IMR-90 (cell line): Measurements from ENCODE around the gene ZBTB47. TPM values are rescaled to one million over a fixed set of nuclear protein-coding genes. Genes with fewer than 3 reads are reported as not detected.
A peak's percentile ranks its signal among the peaks of the same experiment; 100 is the strongest.

ENCODE experiments used
- ATAC-seq: fragments of 200-7000 bp; cut with Tn5 transposase; 2 replicates; pipeline ENCODE4 v1.9.1; 2020; ENCODE audit warnings: low read depth, mild to moderate bottlenecking, moderate library complexity
- BruUV-seq: library from RNA; stranded (reverse); fragments of 400-500 nt; replicated peaks from 2 replicates; lab custom pipeline; 2021; lab: Mats Ljungman, UMichigan
- CTCF ChIA-PET: fragments of 300-600 bp; formaldehyde crosslinking; extraction: SDS; loops from one replicate; lab custom pipeline; 2021; ENCODE audit warnings: antibody characterized with exemption; lab: Yijun Ruan, JAX
- POLR2A ChIA-PET: fragments of 300-600 bp; sonication (Branson Sonifier 250); formaldehyde crosslinking; loops from one replicate; lab custom pipeline; 2022; ENCODE audit warnings: antibody characterized with exemption; ENCODE audit not compliant: unreplicated experiment; lab: Charles Lee
- DNase-seq: peaks from one replicate; pipeline ENCODE4 v3.0.0; 2013
- H2AFZ ChIP-seq: replicated peaks from 2 replicates; pipeline ENCODE3; 2013; ENCODE audit warnings: low read length, mild to moderate bottlenecking; ENCODE audit not compliant: poor library complexity
- H2AK5ac ChIP-seq: 2 replicates; pipeline ENCODE4 v1.6.1; 2013; ENCODE audit warnings: low read depth, low read length, inconsistent platforms
- H2AK9ac ChIP-seq: replicated peaks from 2 replicates; pipeline ENCODE3; 2013; ENCODE audit warnings: mild to moderate bottlenecking, low read depth, low read length, moderate library complexity; ENCODE audit not compliant: poor library complexity
- H2BK120ac ChIP-seq: 2 replicates; pipeline ENCODE4 v1.6.1; 2013; ENCODE audit warnings: low read depth, low read length, inconsistent platforms
- H2BK15ac ChIP-seq: 3 replicates; pipeline ENCODE4 v1.6.1; 2013; ENCODE audit warnings: low read depth, low read length, inconsistent platforms
- H2BK20ac ChIP-seq: 2 replicates; pipeline ENCODE4 v1.6.1; 2013; ENCODE audit warnings: low read depth, mild to moderate bottlenecking, inconsistent platforms, low read length, moderate library complexity
- H2BK5ac ChIP-seq: 2 replicates; pipeline ENCODE4 v1.6.1; 2013; ENCODE audit warnings: mild to moderate bottlenecking, low read depth, low read length, inconsistent platforms; ENCODE audit not compliant: poor library complexity, severe bottlenecking
- H3K14ac ChIP-seq: replicated peaks from 2 replicates; pipeline ENCODE4 v1.6.1; 2013; ENCODE audit warnings: low read depth, low read length, inconsistent platforms
- H3K18ac ChIP-seq: 2 replicates; pipeline ENCODE4 v1.6.1; 2013; ENCODE audit warnings: low read depth, low read length, control low read depth
- H3K23ac ChIP-seq: 2 replicates; pipeline ENCODE4 v1.6.1; 2013; ENCODE audit warnings: low read depth, low read length, inconsistent platforms
- H3K27ac ChIP-seq: 2 replicates; pipeline ENCODE4 v1.5.1; 2013; ENCODE audit warnings: mild to moderate bottlenecking, control low read depth, low read length; ENCODE audit not compliant: insufficient read depth
- H3K27me3 ChIP-seq: 2 replicates; pipeline ENCODE4 v1.6.1; 2013; ENCODE audit warnings: low read length; ENCODE audit not compliant: control insufficient read depth, insufficient read depth
- H3K36me3 ChIP-seq: 2 replicates; pipeline ENCODE4 v1.6.1; 2013; ENCODE audit warnings: low read length, mixed read lengths; ENCODE audit not compliant: control insufficient read depth, insufficient read depth
- H3K4ac ChIP-seq: 2 replicates; pipeline ENCODE4 v1.6.1; 2013; ENCODE audit warnings: low read depth, low read length, inconsistent platforms
- H3K4me1 ChIP-seq: 2 replicates; pipeline ENCODE4 v1.6.1; 2013; ENCODE audit warnings: low read length, mixed read lengths; ENCODE audit not compliant: control insufficient read depth, insufficient read depth
- H3K4me2 ChIP-seq: 2 replicates; pipeline ENCODE4 v1.6.1; 2013; ENCODE audit warnings: low read depth, mild to moderate bottlenecking, control low read depth, low read length, moderate library complexity
- H3K4me3 ChIP-seq: 2 replicates; pipeline ENCODE4 v1.5.1; 2013; ENCODE audit warnings: low read depth, mild to moderate bottlenecking, control low read depth, low read length, moderate library complexity; ENCODE audit not compliant: insufficient read depth
- H3K56ac ChIP-seq: 2 replicates; pipeline ENCODE4 v1.6.1; 2013; ENCODE audit warnings: low read length, inconsistent platforms; ENCODE audit not compliant: insufficient read depth; ENCODE audit errors: extremely low read depth
- H3K79me1 ChIP-seq, 2 experiments: 2 replicates each; pipeline ENCODE4 v1.6.1; 2013; ENCODE audit warnings: low read length in 2 of 2, inconsistent platforms in 1 of 2, low read depth in 1 of 2
- H3K9ac ChIP-seq: 2 replicates; pipeline ENCODE4 v1.6.1; 2013; ENCODE audit warnings: low read depth, low read length, control low read depth
- H3K9me1 ChIP-seq: 2 replicates; pipeline ENCODE4 v1.6.1; 2013; ENCODE audit warnings: low read length, inconsistent platforms; ENCODE audit not compliant: insufficient read depth
- H3K9me3 ChIP-seq: 2 replicates; pipeline ENCODE4 v1.6.1; 2013; ENCODE audit warnings: low read length; ENCODE audit not compliant: control insufficient read depth, insufficient read depth
- H4K20me1 ChIP-seq: 2 replicates; pipeline ENCODE4 v1.6.1; 2013; ENCODE audit warnings: low read length, inconsistent platforms; ENCODE audit not compliant: insufficient read depth
- H4K5ac ChIP-seq: 2 replicates; pipeline ENCODE4 v1.6.1; 2013; ENCODE audit warnings: mild to moderate bottlenecking, low read depth, low read length, control low read depth
- H4K8ac ChIP-seq, 2 experiments: 2 replicates each; pipeline ENCODE4 v1.6.1; 2013; ENCODE audit warnings: low read depth in 2 of 2, low read length in 2 of 2, control low read depth in 1 of 2, inconsistent platforms in 1 of 2
- H4K91ac ChIP-seq: 2 replicates; pipeline ENCODE4 v1.6.1; 2013; ENCODE audit warnings: low read depth, low read length, inconsistent platforms; ENCODE audit not compliant: insufficient read depth
- BHLHE40 ChIP-seq: fragments of 150-350 bp; IDR thresholded peaks from 2 replicates; pipeline ENCODE4 v1.6.1; 2016; ENCODE audit warnings: mild to moderate bottlenecking, low read depth, low read length
- CEBPB ChIP-seq: IDR thresholded peaks from 2 replicates; pipeline ENCODE4 v1.6.1; 2012; ENCODE audit warnings: low read depth, low read length, improper control_type of control experiment
- CTCF ChIP-seq: conservative IDR thresholded peaks from 2 replicates; pipeline ENCODE4 v1.5.1; 2012; ENCODE audit warnings: mild to moderate bottlenecking, low read depth, low read length, improper control_type of control experiment
- FOS ChIP-seq: fragments of 150-350 bp; IDR thresholded peaks from 2 replicates; pipeline ENCODE4 v1.6.1; 2016; ENCODE audit warnings: low read depth, low read length
- MAFK ChIP-seq: IDR thresholded peaks from 2 replicates; pipeline ENCODE4 v1.6.1; 2012; ENCODE audit warnings: low read depth, low read length, improper control_type of control experiment
- MAZ ChIP-seq: IDR thresholded peaks from 2 replicates; pipeline ENCODE4 v1.6.1; 2012; ENCODE audit warnings: low read depth, mild to moderate bottlenecking, low read length, improper control_type of control experiment, moderate library complexity, borderline replicate concordance
- MXI1 ChIP-seq: IDR thresholded peaks from 2 replicates; pipeline ENCODE4 v1.6.1; 2012; ENCODE audit warnings: low read depth, mild to moderate bottlenecking, low read length, moderate library complexity, borderline replicate concordance
- NFE2L2 ChIP-seq: fragments of 150-350 bp; IDR thresholded peaks from 2 replicates; pipeline ENCODE4 v1.6.1; 2016; ENCODE audit warnings: low read depth, mild to moderate bottlenecking, low read length
- RAD21 ChIP-seq: IDR thresholded peaks from 2 replicates; pipeline ENCODE4 v1.6.1; 2012; ENCODE audit warnings: low read length, improper control_type of control experiment
- RCOR1 ChIP-seq: IDR thresholded peaks from 2 replicates; pipeline ENCODE4 v1.6.1; 2012; ENCODE audit warnings: mild to moderate bottlenecking, low read length, improper control_type of control experiment; ENCODE audit not compliant: insufficient replicate concordance
- RFX5 ChIP-seq: IDR thresholded peaks from 2 replicates; pipeline ENCODE4 v1.8.0; 2012; ENCODE audit warnings: low read depth, mild to moderate bottlenecking, low read length, moderate library complexity
- SMC3 ChIP-seq: fragments of 150-350 bp; IDR thresholded peaks from 2 replicates; pipeline ENCODE4 v1.6.1; 2016; ENCODE audit warnings: low read depth, mild to moderate bottlenecking, antibody characterized with exemption, low read length, moderate library complexity
- USF2 ChIP-seq: fragments of 150-350 bp; IDR thresholded peaks from 2 replicates; pipeline ENCODE4 v1.6.1; 2017; ENCODE audit warnings: mild to moderate bottlenecking, antibody characterized with exemption, low read length, low read depth
- whole genome bisulfite sequencing, 2 experiments: methylation state at CpG; one replicate each; pipeline versions ENCODE4 v1.1.5 to v1.1.7; 2013; ENCODE audit warnings: missing lambda C conversion rate in 2 of 2; ENCODE audit not compliant: insufficient read length in 1 of 2; ENCODE audit errors: extremely low coverage in 2 of 2; 5-methylcytosine and 5-hydroxymethylcytosine counted together
- dilution Hi-C: fragments of 300-500 bp; cut with HindIII; formaldehyde crosslinking; loops from one replicate; pipeline ENCODE4 v1.14.3; 2018; ENCODE audit warnings: low sequenced_read_pairs; ENCODE audit not compliant: unreplicated experiment
- in situ Hi-C: fragments of 300-500 bp; cut with MboI; formaldehyde crosslinking; loops from 3 replicates; pipeline ENCODE4 v1.14.3; 2019; ENCODE audit warnings: low sequenced_read_pairs, inconsistent platforms, mixed read lengths
- intact Hi-C: fragments of 100-400 bp; cut with micrococcal nuclease; formaldehyde crosslinking; loops from 2 replicates; pipeline ENCODE4 v1.10.0; 2022
- polyA plus RNA-seq, 3 experiments: library from polyadenylated mRNA; depleted of rRNA; stranded (reverse); fragments of >200 nt; gene quantifications; 2 replicates each; pipeline ENCODE4 v1.2.3, GENCODE V29; 2012; ENCODE audit warnings: low replicate concordance in 1 of 3
- total RNA-seq: library from RNA; depleted of rRNA; stranded (reverse); fragments of >200 nt; gene quantifications from 2 replicates; pipeline ENCODE4 v1.2.3, GENCODE V29; 2012

The ZBTB47 gene
- total and polyA plus RNA-seq, 2 of the 4 experiments (the other 2 are of a cell fraction) = 10.9 to 16.8 TPM

GRCh38 chr3:42656680-42657610 lies 3.4 kb downstream of the ZBTB47 start:
- DNase-seq = no peak
- CTCF ChIA-PET = no interaction called here
- no peak overlapping the region for H3K27ac ChIP-seq
- TF ChIP-seq MAFK (no peak), CTCF (no peak), BHLHE40 (no peak), MAZ (no peak), SMC3 (no peak), FOS (no peak), NFE2L2 (no peak), MXI1 (no peak), RFX5 (no peak), RAD21 (no peak), RCOR1 (no peak), USF2 (no peak), CEBPB (no peak)

More at GRCh38 chr3:42656680-42657610, 3.4 kb downstream of the ZBTB47 start:
- H3K4me2 ChIP-seq = no peak overlapping the region
- H3K9ac ChIP-seq = no peak overlapping the region
- H3K14ac ChIP-seq = no peak overlapping the region
- 80% methylated on average over 2 of the region's 9 CpGs; no CpG with 5 or more reads in 1 of the 2 experiments for WGBS, 2 experiments
- H3K27me3 ChIP-seq = no peaks in the 10 kb centered on the region
- no peak overlapping the region for H3K4me3 ChIP-seq
- H4K20me1 ChIP-seq = peaks cover 35% of the 10 kb centered on the region
- H4K8ac ChIP-seq = no peak overlapping the region
- ATAC-seq = no peak
- H4K91ac ChIP-seq = peak overlapping the region; percentile 14; the same call in 1 of the 2 replicates
- peak overlapping the region; percentile 64; the same call in 1 of the 2 replicates for H3K4ac ChIP-seq
- H3K79me1 ChIP-seq = peaks cover 21 to 66% of the 10 kb centered on the region in 2 experiments
- H3K36me3 ChIP-seq = peaks cover 21% of the 10 kb centered on the region; the same call in 1 of the 2 replicates
- peaks cover 37% of the 10 kb centered on the region for H3K9me1 ChIP-seq
- dilution Hi-C loops (no loop called here), in situ Hi-C loops (no loop called here), intact Hi-C loops (loop anchor here (5.0 kb wide), 1 partner anchor 565 kb away; the partner anchor contains the start of gene TRAK1)
- no peak overlapping the region for H3K23ac ChIP-seq
- peaks cover 26% of the 10 kb centered on the region for H3K4me1 ChIP-seq
- peak overlapping the region; percentile 73 for H2AK9ac ChIP-seq
- H2BK5ac ChIP-seq = no peak overlapping the region
- no peak overlapping the region for H3K56ac ChIP-seq
- no peak overlapping the region for H3K18ac ChIP-seq
- H2AK5ac ChIP-seq = peak overlapping the region; percentile 62
- H2AFZ ChIP-seq = peak overlapping the region; percentile 54
- BruUV-seq = no TSS peak
- POLR2A ChIA-PET = no interaction called here
- no peak overlapping the region for H4K5ac ChIP-seq
- H2BK120ac ChIP-seq = no peak overlapping the region
- no peak overlapping the region; the same call in 2 of the 3 replicates for H2BK15ac ChIP-seq
- no peaks in the 10 kb centered on the region for H3K9me3 ChIP-seq
- H2BK20ac ChIP-seq = no peak overlapping the region
